Panc1 (cell line): Measurements from ENCODE around the gene TXN2. TPM values are rescaled to one million over a fixed set of nuclear protein-coding genes. Genes with fewer than 3 reads are reported as not detected.
A peak's percentile ranks its signal among the peaks of the same experiment; 100 is the strongest.

Experiments
- ATAC-seq: fragments of 200-7000 bp; cut with Tn5 transposase; 2 replicates; pipeline ENCODE4 v1.9.1; 2020; ENCODE audit warnings: mild to moderate bottlenecking, moderate library complexity
- BruUV-seq: library from RNA; stranded (reverse); fragments of 400-500 nt; replicated peaks from 2 replicates; lab custom pipeline; 2021; lab: Mats Ljungman, UMichigan
- CTCF ChIA-PET: fragments of 300-600 bp; sonication (Branson Sonifier 250); formaldehyde crosslinking; loops from one replicate; lab custom pipeline; 2022; ENCODE audit warnings: antibody characterized with exemption; lab: Charles Lee
- POLR2A ChIA-PET: fragments of 300-600 bp; sonication (Branson Sonifier 250); formaldehyde crosslinking; loops from one replicate; lab custom pipeline; 2022; ENCODE audit warnings: antibody characterized with exemption; lab: Charles Lee
- DNase-seq: peaks from one replicate; pipeline ENCODE4 v3.0.0-alpha.2; 2010; ENCODE audit warnings: low read depth, low spot score
- H3K27ac ChIP-seq: 2 replicates; pipeline ENCODE4 v1.5.1; 2011; ENCODE audit warnings: mild to moderate bottlenecking, low read length, inconsistent platforms
- H3K27me3 ChIP-seq: fragments of 200-500 bp; sonication (Bioruptor generic); 2 replicates; pipeline ENCODE4 v1.6.0; 2014; ENCODE audit warnings: low read length, inconsistent platforms; ENCODE audit not compliant: control insufficient read depth, insufficient read depth
- H3K36me3 ChIP-seq: fragments of 200-500 bp; sonication (Bioruptor generic); 2 replicates; pipeline ENCODE4 v1.5.1; 2014; ENCODE audit warnings: inconsistent platforms, mild to moderate bottlenecking, low read length, moderate library complexity; ENCODE audit not compliant: control insufficient read depth, insufficient read depth
- H3K4me1 ChIP-seq: 2 replicates; pipeline ENCODE4 v1.5.1; 2011; ENCODE audit warnings: inconsistent platforms, mild to moderate bottlenecking, low read length, moderate library complexity; ENCODE audit not compliant: control insufficient read depth, insufficient read depth
- H3K4me3 ChIP-seq, 2 experiments: 2 replicates each; pipeline ENCODE4 v1.5.1; 2011 to 2012; ENCODE audit warnings: low read depth in 2 of 2, low read length in 2 of 2, mild to moderate bottlenecking in 2 of 2, inconsistent platforms in 1 of 2, moderate library complexity in 1 of 2
- H3K9me3 ChIP-seq: fragments of 200-500 bp; sonication (Bioruptor generic); 2 replicates; pipeline ENCODE4 v1.5.1; 2014; ENCODE audit warnings: low read depth, mild to moderate bottlenecking, inconsistent platforms, low read length, moderate library complexity; ENCODE audit not compliant: control insufficient read depth, insufficient read depth
- POLR2AphosphoS5 ChIP-seq: IDR thresholded peaks from 2 replicates; pipeline ENCODE4 v1.6.1; 2012; ENCODE audit warnings: mild to moderate bottlenecking, low read depth, low read length, moderate library complexity
- REST ChIP-seq, 2 experiments: IDR thresholded peaks; 2 replicates each; pipeline ENCODE4 v1.6.1; 2011 to 2012; ENCODE audit warnings: low read depth in 2 of 2, control low read depth in 1 of 2, low read length in 1 of 2, mild to moderate bottlenecking in 1 of 2, moderate library complexity in 1 of 2; ENCODE audit not compliant: insufficient read depth in 1 of 2
- SIN3A ChIP-seq: IDR thresholded peaks from 2 replicates; pipeline ENCODE4 v1.6.1; 2012; ENCODE audit warnings: low read depth, mild to moderate bottlenecking, low read length, moderate library complexity, borderline replicate concordance; ENCODE audit not compliant: insufficient read depth
- TCF7L2 ChIP-seq: IDR thresholded peaks from 2 replicates; pipeline ENCODE4 v1.6.1; 2011; ENCODE audit warnings: mild to moderate bottlenecking, low read depth, low read length, inconsistent platforms
- in situ Hi-C: cut with HindIII; loops from 2 replicates; pipeline ENCODE4 v1.10.0; 2016; ENCODE audit warnings: low sequenced_read_pairs, low pct_unique_long_range_greater_than_20kb
- intact Hi-C: fragments of 100-400 bp; cut with micrococcal nuclease; formaldehyde crosslinking; loops from one replicate; pipeline ENCODE4 v1.10.0; 2022; ENCODE audit not compliant: unreplicated experiment
- total RNA-seq: library from RNA; stranded (reverse); gene quantifications from one replicate; pipeline ENCODE4 v1.2.1, GENCODE V29; 2021; ENCODE audit not compliant: unreplicated experiment

TXN2 gene
- total RNA-seq, 1 experiment from 2014 or later = 64.1 TPM

GRCh38 chr22:36435516-36436415, 45.7 kb downstream of the TXN2 start:
- BruUV-seq = no TSS peak
- ChIA-PET POLR2A (no interaction called here), CTCF (interaction anchor here (0.6 kb wide), 1 partner anchor 221 kb away, joined by 4 read pairs; no protein-coding TSS in a partner anchor)
- no peak for DNase-seq
- 0 out of 2 replicates have a peak, but pooled peaks have one; percentile 30 for ATAC-seq
- no peaks in the 10 kb centered on the region for H3K27me3 ChIP-seq
- peak; percentile 38; the same call in 1 of the 2 replicates for TF ChIP-seq TCF7L2
- no peak for TF ChIP-seq POLR2AphosphoS5
- H3K4me1 ChIP-seq = peaks cover 45% of the 10 kb centered on the region
- H3K36me3 ChIP-seq = no peaks in the 10 kb centered on the region
- intact Hi-C loops (no loop called here), in situ Hi-C loops (no loop called here)
- H3K27ac ChIP-seq = peak overlapping the region; percentile 71
- no peak overlapping the region for H3K4me3 ChIP-seq
- no peaks in the 10 kb centered on the region for H3K9me3 ChIP-seq

GRCh38 chr22:36433318-36434231, 47.9 kb downstream of the TXN2 start:
- ChIA-PET CTCF (no interaction called here), POLR2A (interaction anchor here (0.7 kb wide), 1 partner anchor 18 kb away, joined by 3 read pairs; no protein-coding TSS in a partner anchor)
- Histone ChIP-seq H3K9me3 (no peaks in the 10 kb centered on the region), H3K27me3 (no peaks in the 10 kb centered on the region), H3K27ac (peak overlapping the region; percentile 78), H3K36me3 (no peaks in the 10 kb centered on the region), H3K4me3 (no peak overlapping the region), H3K4me1 (peaks cover 42% of the 10 kb centered on the region)
- no peak for DNase-seq
- in situ Hi-C loops = no loop called here
- peak; percentile 40 for ATAC-seq
- no TSS peak for BruUV-seq
- intact Hi-C loops = no loop called here
- TF ChIP-seq TCF7L2 = no peak
- TF ChIP-seq POLR2AphosphoS5 = no peak
- TF ChIP-seq REST (IDR thresholded peaks at IDR 0.05; ENCODE audit: insufficient read depth in 1 of 2, low read depth in 2 of 2, low read length in 1 of 2) = no peak
- no peak for TF ChIP-seq SIN3A
